H9 (cell line): ENCODE data around the gene RAB3B. TPM values are rescaled to one million over a fixed set of nuclear protein-coding genes. Genes with fewer than 3 reads are reported as not detected.

ENCODE experiments used
- DNase-seq: peaks from one replicate; pipeline ENCODE4 v3.0.0-alpha.2; 2017
- H2AFZ ChIP-seq: one replicate; pipeline ENCODE4 v1.6.1; 2013; ENCODE audit warnings: mild to moderate bottlenecking, low read length, control low read depth, moderate library complexity
- H2AK5ac ChIP-seq: 2 replicates; pipeline ENCODE4 v1.6.1; 2013; ENCODE audit warnings: low read length, control low read depth, mixed read lengths; ENCODE audit not compliant: insufficient read length
- H2BK120ac ChIP-seq: one replicate; pipeline ENCODE4 v1.6.1; 2013; ENCODE audit warnings: low read depth, mild to moderate bottlenecking, low read length, control low read depth, inconsistent platforms; ENCODE audit not compliant: poor library complexity, severe bottlenecking
- H2BK12ac ChIP-seq: 2 replicates; pipeline ENCODE4 v1.6.1; 2013; ENCODE audit warnings: low read length, control low read depth, mixed read lengths, low read depth; ENCODE audit not compliant: insufficient read length
- H2BK15ac ChIP-seq: 2 replicates; pipeline ENCODE4 v1.6.1; 2013; ENCODE audit warnings: low read depth, low read length, control low read depth
- H2BK20ac ChIP-seq: one replicate; pipeline ENCODE4 v1.6.1; 2013; ENCODE audit warnings: low read depth, mild to moderate bottlenecking, low read length, control low read depth, inconsistent platforms; ENCODE audit not compliant: poor library complexity, severe bottlenecking
- H2BK5ac ChIP-seq: 2 replicates; pipeline ENCODE4 v1.6.1; 2013; ENCODE audit warnings: low read length, control low read depth, mixed read lengths; ENCODE audit not compliant: insufficient read length
- H3K14ac ChIP-seq: 2 replicates; pipeline ENCODE4 v1.6.1; 2013; ENCODE audit warnings: low read length, control low read depth; ENCODE audit not compliant: insufficient read depth
- H3K18ac ChIP-seq: 2 replicates; pipeline ENCODE4 v1.6.1; 2013; ENCODE audit warnings: low read depth, mild to moderate bottlenecking, mixed read lengths, low read length, control low read depth; ENCODE audit not compliant: insufficient read length
- H3K23ac ChIP-seq: 2 replicates; pipeline ENCODE4 v1.6.1; 2013; ENCODE audit warnings: low read length, control low read depth, mixed read lengths, low read depth; ENCODE audit not compliant: insufficient read length
- H3K23me2 ChIP-seq: 2 replicates; pipeline ENCODE4 v1.6.1; 2013; ENCODE audit warnings: low read depth, mild to moderate bottlenecking, mixed read lengths, low read length, control low read depth; ENCODE audit not compliant: insufficient read length, poor library complexity, severe bottlenecking
- H3K27ac ChIP-seq: 2 replicates; pipeline ENCODE4 v1.5.1; 2013; ENCODE audit warnings: low read length, control low read depth, mixed read lengths, low read depth; ENCODE audit not compliant: insufficient read length
- H3K27me3 ChIP-seq: 2 replicates; pipeline ENCODE4 v1.6.1; 2013; ENCODE audit warnings: low read length, control low read depth, inconsistent platforms; ENCODE audit not compliant: insufficient read depth
- H3K4ac ChIP-seq: 2 replicates; pipeline ENCODE4 v1.6.1; 2013; ENCODE audit warnings: low read depth, mild to moderate bottlenecking, control low read depth, inconsistent platforms, low read length, moderate library complexity
- H3K4me1 ChIP-seq: 2 replicates; pipeline ENCODE4 v1.6.1; 2013; ENCODE audit warnings: low read length, control low read depth, inconsistent platforms; ENCODE audit not compliant: insufficient read depth
- H3K4me2 ChIP-seq: 2 replicates; pipeline ENCODE4 v1.6.1; 2013; ENCODE audit warnings: low read length, control low read depth, mixed read lengths; ENCODE audit not compliant: insufficient read length, insufficient read depth
- H3K56ac ChIP-seq: 2 replicates; pipeline ENCODE4 v1.6.1; 2013; ENCODE audit warnings: low read depth, mild to moderate bottlenecking, mixed read lengths, low read length, control low read depth; ENCODE audit not compliant: insufficient read length
- H3K79me1 ChIP-seq: 2 replicates; pipeline ENCODE4 v1.6.1; 2013; ENCODE audit warnings: low read depth, mild to moderate bottlenecking, moderate library complexity, low read length, control low read depth, inconsistent platforms; ENCODE audit not compliant: insufficient read depth, poor library complexity, severe bottlenecking
- H3K79me2 ChIP-seq: 2 replicates; pipeline ENCODE4 v1.6.1; 2013; ENCODE audit warnings: low read length, control low read depth, inconsistent platforms; ENCODE audit not compliant: insufficient read depth
- H3K9ac ChIP-seq: 2 replicates; pipeline ENCODE4 v1.6.1; 2013; ENCODE audit warnings: low read length, control low read depth, mixed read lengths; ENCODE audit not compliant: insufficient read length; ENCODE audit errors: extremely low read depth
- H3K9me3 ChIP-seq: one replicate; pipeline ENCODE4 v1.6.1; 2013; ENCODE audit warnings: low read depth, low read length, inconsistent platforms; ENCODE audit not compliant: control insufficient read depth
- H3T11ph ChIP-seq: one replicate; pipeline ENCODE4 v1.6.1; 2013; ENCODE audit warnings: mild to moderate bottlenecking, low read length, control low read depth, inconsistent platforms
- H4K20me1 ChIP-seq: one replicate; pipeline ENCODE4 v1.6.1; 2013; ENCODE audit not compliant: control insufficient read depth, insufficient read length, insufficient read depth
- H4K5ac ChIP-seq: 2 replicates; pipeline ENCODE4 v1.6.1; 2013; ENCODE audit warnings: low read depth, mild to moderate bottlenecking, mixed read lengths, low read length, control low read depth; ENCODE audit not compliant: insufficient read length
- H4K8ac ChIP-seq: replicated peaks from 2 replicates; pipeline ENCODE4 v1.6.1; 2013; ENCODE audit warnings: low read length, control low read depth, mixed read lengths, low read depth; ENCODE audit not compliant: insufficient read length
- H4K91ac ChIP-seq: 2 replicates; pipeline ENCODE4 v1.6.1; 2013; ENCODE audit warnings: low read depth, mild to moderate bottlenecking, moderate library complexity, mixed read lengths, low read length, control low read depth; ENCODE audit not compliant: insufficient read length
- H3K27ac Mint-ChIP-seq, 3 experiments: 2 replicates in 2 of 3; 3 replicates in 1 of 3; pipeline ENCODE4 v1.8.0; 2020 to 2021; ENCODE audit warnings: mixed read lengths in 3 of 3, mild to moderate bottlenecking in 1 of 3, moderate library complexity in 1 of 3
- H3K27me3 Mint-ChIP-seq: 2 replicates; pipeline ENCODE4 v1.8.0; 2021; ENCODE audit warnings: low read depth, mild to moderate bottlenecking, moderate library complexity, mixed read lengths
- H3K36me3 Mint-ChIP-seq, 3 experiments: 2 replicates in 2 of 3; 3 replicates in 1 of 3; pipeline ENCODE4 v1.8.0; 2020 to 2021; ENCODE audit warnings: low read depth in 3 of 3, mixed read lengths in 3 of 3; ENCODE audit not compliant: insufficient read depth in 1 of 3
- H3K4me1 Mint-ChIP-seq, 2 experiments: 2 replicates each; pipeline ENCODE4 v1.8.0; 2020; ENCODE audit warnings: mixed read lengths in 2 of 2
- H3K4me3 Mint-ChIP-seq, 2 experiments: 2 replicates in 1 of 2; 3 replicates in 1 of 2; pipeline ENCODE4 v1.8.0; 2020 to 2021; ENCODE audit warnings: mild to moderate bottlenecking in 2 of 2, mixed read lengths in 2 of 2, moderate library complexity in 1 of 2
- H3K9me3 Mint-ChIP-seq, 2 experiments: 2 replicates in 1 of 2; 3 replicates in 1 of 2; pipeline ENCODE4 v1.8.0; 2020; ENCODE audit warnings: mild to moderate bottlenecking in 2 of 2, mixed read lengths in 2 of 2, moderate library complexity in 1 of 2
- WGBS: extraction: QIAGEN DNeasy Blood & Tissue Kit; methylation state at CpG from one replicate; pipeline ENCODE4 v1.1.7; 2013; ENCODE audit warnings: missing lambda C conversion rate, low lambda C conversion rate, mixed read lengths; ENCODE audit not compliant: insufficient read length; ENCODE audit errors: extremely low coverage; 5-methylcytosine and 5-hydroxymethylcytosine counted together
- total RNA-seq: library from RNA; stranded (reverse); gene quantifications from 2 replicates; pipeline ENCODE4 v1.2.1, GENCODE V29; 2021
- TF ChIP-seq, protein P1 (sequence below): fragments of 200-600 bp; sonication (generic); conservative IDR thresholded peaks from 3 replicates; pipeline ENCODE4 v1.8.0; 2021; ENCODE audit warnings: antibody characterized with exemption, mild to moderate bottlenecking

RAB3B gene
- total RNA-seq, 1 experiment from 2014 or later = 30.6 TPM

DNA sequence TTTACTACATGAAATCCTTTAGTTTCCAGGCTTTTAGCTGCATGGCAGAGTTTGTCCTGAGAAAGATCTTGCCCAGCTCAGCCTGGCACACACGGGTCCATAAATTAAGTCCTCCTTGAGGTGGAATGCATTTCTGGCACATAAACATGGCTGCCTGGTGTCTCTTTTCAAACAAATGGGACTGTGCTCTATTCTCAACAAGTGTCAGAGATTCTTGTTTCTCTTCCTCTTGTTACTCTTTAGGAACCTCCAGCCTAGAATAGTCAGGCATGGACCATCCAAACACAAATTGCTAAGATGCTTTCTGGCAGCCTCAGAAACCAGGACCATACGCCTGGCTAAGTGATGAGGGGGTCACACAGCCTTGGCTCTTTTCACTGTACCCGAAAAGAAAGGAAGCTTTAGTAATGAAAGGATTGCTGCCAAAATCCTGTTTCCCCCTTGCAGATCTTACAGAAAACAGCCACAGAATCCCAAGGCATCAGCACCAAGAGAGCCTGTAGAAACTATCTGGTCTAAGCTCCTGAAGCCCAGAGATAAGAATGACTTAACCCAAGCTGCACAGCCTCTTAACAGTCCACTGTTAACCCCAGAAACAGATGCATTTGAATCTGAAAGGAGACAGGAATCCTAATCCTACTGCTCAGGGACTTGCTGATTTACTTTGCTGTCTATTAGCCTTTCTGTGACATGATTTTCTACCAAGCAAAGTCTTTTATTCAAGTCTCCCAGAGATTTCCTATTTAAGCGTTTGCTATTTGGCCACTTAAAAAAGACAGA is 80.1 kb downstream of the RAB3B start:
- no peak overlapping the region for H3K27ac ChIP-seq
- H4K5ac ChIP-seq = no peak overlapping the region
- H2AK5ac ChIP-seq = no peak overlapping the region
- Mint-ChIP-seq H3K36me3 (peaks cover 7 to 32% (median 25%) of the 10 kb centered on the region in 3 experiments; a peak in 6 of 7 replicates), H3K27me3 (no peaks in the 10 kb centered on the region), H3K27ac (peak overlapping the region in 1 of 3 experiments; percentile 88; a peak in 3 of 7 replicates), H3K9me3 (peaks cover 10 to 11% of the 10 kb centered on the region in 2 experiments), H3K4me3 (no peak overlapping the region), H3K4me1 (peaks cover 29 to 36% of the 10 kb centered on the region in 2 experiments)
- H3K56ac ChIP-seq = no peak overlapping the region
- no CpG with 5 or more reads among the region's 4 CpGs for WGBS
- peaks cover 6% of the 10 kb centered on the region; the same call in 1 of the 2 replicates for H3K4me1 ChIP-seq
- no peaks in the 10 kb centered on the region for H3K23me2 ChIP-seq
- H2BK12ac ChIP-seq = no peak overlapping the region
- no peaks in the 10 kb centered on the region for H3K79me1 ChIP-seq
- no peak overlapping the region for H2AFZ ChIP-seq
- no peak overlapping the region for H4K8ac ChIP-seq
- no peak overlapping the region for H3K23ac ChIP-seq
- H2BK20ac ChIP-seq = no peak overlapping the region
- no peaks in the 10 kb centered on the region for H3K27me3 ChIP-seq
- no peak overlapping the region for H4K91ac ChIP-seq
- H3K18ac ChIP-seq = no peak overlapping the region
- TF ChIP-seq, protein P1, sequence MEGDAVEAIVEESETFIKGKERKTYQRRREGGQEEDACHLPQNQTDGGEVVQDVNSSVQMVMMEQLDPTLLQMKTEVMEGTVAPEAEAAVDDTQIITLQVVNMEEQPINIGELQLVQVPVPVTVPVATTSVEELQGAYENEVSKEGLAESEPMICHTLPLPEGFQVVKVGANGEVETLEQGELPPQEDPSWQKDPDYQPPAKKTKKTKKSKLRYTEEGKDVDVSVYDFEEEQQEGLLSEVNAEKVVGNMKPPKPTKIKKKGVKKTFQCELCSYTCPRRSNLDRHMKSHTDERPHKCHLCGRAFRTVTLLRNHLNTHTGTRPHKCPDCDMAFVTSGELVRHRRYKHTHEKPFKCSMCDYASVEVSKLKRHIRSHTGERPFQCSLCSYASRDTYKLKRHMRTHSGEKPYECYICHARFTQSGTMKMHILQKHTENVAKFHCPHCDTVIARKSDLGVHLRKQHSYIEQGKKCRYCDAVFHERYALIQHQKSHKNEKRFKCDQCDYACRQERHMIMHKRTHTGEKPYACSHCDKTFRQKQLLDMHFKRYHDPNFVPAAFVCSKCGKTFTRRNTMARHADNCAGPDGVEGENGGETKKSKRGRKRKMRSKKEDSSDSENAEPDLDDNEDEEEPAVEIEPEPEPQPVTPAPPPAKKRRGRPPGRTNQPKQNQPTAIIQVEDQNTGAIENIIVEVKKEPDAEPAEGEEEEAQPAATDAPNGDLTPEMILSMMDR = no peak
- H3T11ph ChIP-seq = no peak overlapping the region
- no peak overlapping the region for H3K9ac ChIP-seq
- H2BK5ac ChIP-seq = no peak overlapping the region
- no peak overlapping the region for H3K4ac ChIP-seq
- H2BK15ac ChIP-seq = no peak overlapping the region
- H3K79me2 ChIP-seq = no peaks in the 10 kb centered on the region
- no peaks in the 10 kb centered on the region for H3K9me3 ChIP-seq
- H2BK120ac ChIP-seq = no peak overlapping the region
- no peak overlapping the region for H3K14ac ChIP-seq
- no peaks in the 10 kb centered on the region for H4K20me1 ChIP-seq
- no peak for DNase-seq
- no peak overlapping the region for H3K4me2 ChIP-seq
